ENCODE data around the gene RIT2. TPM values are rescaled to one million over a fixed set of nuclear protein-coding genes. Genes with fewer than 3 reads are reported as not detected.

Gene RIT2
- polyA plus RNA-seq, 2 of the 4 experiments (the other 2 are of a cell fraction), result not detected

DNA sequence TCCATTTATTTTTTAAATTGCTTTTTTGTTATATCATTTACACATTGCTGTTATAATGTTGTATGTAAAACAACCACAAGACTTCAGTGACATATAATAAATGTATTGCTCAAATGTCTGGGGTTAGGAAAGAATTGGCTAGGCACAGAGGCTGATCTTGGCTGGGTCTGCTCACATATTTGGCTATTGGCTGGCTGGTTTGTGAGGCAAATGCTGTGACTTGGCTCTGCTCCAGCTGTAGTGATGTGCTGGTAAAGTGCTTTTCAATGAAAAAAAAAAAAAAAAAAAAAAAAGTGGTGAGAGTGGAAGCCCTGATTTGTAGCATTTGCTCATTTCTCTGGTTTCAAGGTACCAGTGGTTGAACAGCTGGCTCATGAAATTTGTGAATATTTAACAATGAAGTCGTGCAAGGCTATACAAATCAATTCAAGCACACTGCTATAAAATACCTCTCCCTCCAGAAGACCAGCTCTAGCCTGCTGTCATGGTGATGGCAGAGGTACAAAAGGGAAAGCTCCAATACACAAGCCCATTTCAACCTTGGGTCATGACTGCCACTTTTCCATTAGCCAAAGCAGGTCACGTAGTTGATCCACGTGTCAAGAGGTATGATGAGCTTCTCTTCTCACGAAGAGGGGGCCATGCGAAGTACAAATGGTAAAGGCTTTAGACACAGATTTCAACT lies 43.7 kb upstream of the RIT2 start:
- H3K4me1 ChIP-seq, result no peaks in the 10 kb centered on the region
- no peak overlapping the region for H3K27ac ChIP-seq
- no peak overlapping the region for H3K4me2 ChIP-seq
- ATAC-seq, result no peak
- CTCF ChIA-PET, result no interaction called here
- WGBS (ENCODE audit: missing lambda C conversion rate), result 5% methylated on average over 5 of the region's 5 CpGs
- TF ChIP-seq HOXB5 (CRISPR knock-in tag; IDR thresholded peaks at IDR 0.05) (no peak), NFE2L2 (conservative IDR thresholded peaks at IDR 0.05; ENCODE audit: low read length) (no peak), PBX3 (IDR thresholded peaks at IDR 0.05) (no peak), FOXS1 (CRISPR knock-in tag; IDR thresholded peaks at IDR 0.05) (no peak), MAFK (IDR thresholded peaks at IDR 0.05; ENCODE audit: partially characterized antibody) (no peak), HES2 (IDR thresholded peaks at IDR 0.05) (no peak), EP300 (IDR thresholded peaks at IDR 0.05) (no peak), CEBPB (IDR thresholded peaks at IDR 0.05) (no peak), RFX5 (IDR thresholded peaks at IDR 0.05) (no peak), TFCP2L1 (CRISPR knock-in tag; IDR thresholded peaks at IDR 0.05) (no peak), HEYL (CRISPR knock-in tag; IDR thresholded peaks at IDR 0.05) (no peak), ZSCAN20 (CRISPR knock-in tag; IDR thresholded peaks at IDR 0.05) (no peak), EHMT2 (IDR thresholded peaks at IDR 0.05; ENCODE audit: low read depth) (no peak)
- TF ChIP-seq, protein P1, sequence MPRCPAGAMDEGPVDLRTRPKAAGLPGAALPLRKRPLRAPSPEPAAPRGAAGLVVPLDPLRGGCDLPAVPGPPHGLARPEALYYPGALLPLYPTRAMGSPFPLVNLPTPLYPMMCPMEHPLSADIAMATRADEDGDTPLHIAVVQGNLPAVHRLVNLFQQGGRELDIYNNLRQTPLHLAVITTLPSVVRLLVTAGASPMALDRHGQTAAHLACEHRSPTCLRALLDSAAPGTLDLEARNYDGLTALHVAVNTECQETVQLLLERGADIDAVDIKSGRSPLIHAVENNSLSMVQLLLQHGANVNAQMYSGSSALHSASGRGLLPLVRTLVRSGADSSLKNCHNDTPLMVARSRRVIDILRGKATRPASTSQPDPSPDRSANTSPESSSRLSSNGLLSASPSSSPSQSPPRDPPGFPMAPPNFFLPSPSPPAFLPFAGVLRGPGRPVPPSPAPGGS (IDR thresholded peaks at IDR 0.05), result no peak
- no peak for FAIRE-seq
- no peaks in the 10 kb centered on the region for H3K9me3 ChIP-seq
- POLR2A ChIA-PET, result no interaction called here
- DNase-seq (ENCODE audit: low read depth in 1 of 2, low spot score in 1 of 2), result no peak
- no peak overlapping the region for H3K4me3 ChIP-seq

GRCh38 chr18:43158381-43158780 lies 42.9 kb upstream of the RIT2 start:
- no peaks in the 10 kb centered on the region for H3K4me1 ChIP-seq
- TF ChIP-seq EHMT2 (IDR thresholded peaks at IDR 0.05; ENCODE audit: low read depth) (no peak), CHD4 (IDR thresholded peaks at IDR 0.05; ENCODE audit: borderline replicate concordance) (no peak), POLR2AphosphoS2 (conservative IDR thresholded peaks at IDR 0.05; ENCODE audit: low read length) (no peak), EP300 (IDR thresholded peaks at IDR 0.05) (no peak), GATA3 (IDR thresholded peaks at IDR 0.05; ENCODE audit: borderline replicate concordance) (no peak), MAFK (IDR thresholded peaks at IDR 0.05; ENCODE audit: partially characterized antibody) (no peak), BHLHE40 (IDR thresholded peaks at IDR 0.05; ENCODE audit: low read depth, low read length) (no peak), KDM1A (IDR thresholded peaks at IDR 0.05; ENCODE audit: low read depth) (no peak), TP53 (CRISPR knock-in tag; IDR thresholded peaks at IDR 0.05) (no peak), JUNB (IDR thresholded peaks at IDR 0.05) (no peak), ZSCAN20 (CRISPR knock-in tag; IDR thresholded peaks at IDR 0.05) (no peak), ZFP36 (IDR thresholded peaks at IDR 0.05; ENCODE audit: borderline replicate concordance, partially characterized antibody) (no peak), NR3C1 (IDR thresholded peaks at IDR 0.05) (no peak), REST (IDR thresholded peaks at IDR 0.05) (no peak)
- TF ChIP-seq, protein P2, sequence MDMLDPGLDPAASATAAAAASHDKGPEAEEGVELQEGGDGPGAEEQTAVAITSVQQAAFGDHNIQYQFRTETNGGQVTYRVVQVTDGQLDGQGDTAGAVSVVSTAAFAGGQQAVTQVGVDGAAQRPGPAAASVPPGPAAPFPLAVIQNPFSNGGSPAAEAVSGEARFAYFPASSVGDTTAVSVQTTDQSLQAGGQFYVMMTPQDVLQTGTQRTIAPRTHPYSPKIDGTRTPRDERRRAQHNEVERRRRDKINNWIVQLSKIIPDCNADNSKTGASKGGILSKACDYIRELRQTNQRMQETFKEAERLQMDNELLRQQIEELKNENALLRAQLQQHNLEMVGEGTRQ (IDR thresholded peaks at IDR 0.05), result no peak
- TF ChIP-seq, protein P1 (IDR thresholded peaks at IDR 0.05), result no peak
- H3K4me2 ChIP-seq, result no peak overlapping the region
- H3K4me3 ChIP-seq, result no peak overlapping the region
- ATAC-seq (no peak), DNase-seq (ENCODE audit: low read depth in 1 of 2, low spot score in 1 of 2) (no peak), FAIRE-seq (no peak)
- CTCF ChIA-PET, result no interaction called here
- H3K9me3 ChIP-seq, result no peaks in the 10 kb centered on the region
- no peak overlapping the region for H3K27ac ChIP-seq
- POLR2A ChIA-PET, result no interaction called here
- 0% methylated on average over 2 of the region's 2 CpGs for WGBS (ENCODE audit: missing lambda C conversion rate)
